GM21390 (cell line): ENCODE results near the gene KIF9.
"Not testable (repeated sequence)": the region's sequence is repeated elsewhere in the genome, so short reads cannot be mapped to it uniquely, and the experiment has no call there.

ENCODE experiments used
- ATAC-seq: cut with Tn5 transposase; IDR thresholded peaks from one replicate; pipeline ENCODE4 v1.9.1; 2021; ENCODE audit not compliant: unreplicated experiment

The KIF9 gene

GRCh38 chr3:47251689-47252088 is 30.9 kb downstream of the KIF9 start:
- ATAC-seq: no peak

DNA sequence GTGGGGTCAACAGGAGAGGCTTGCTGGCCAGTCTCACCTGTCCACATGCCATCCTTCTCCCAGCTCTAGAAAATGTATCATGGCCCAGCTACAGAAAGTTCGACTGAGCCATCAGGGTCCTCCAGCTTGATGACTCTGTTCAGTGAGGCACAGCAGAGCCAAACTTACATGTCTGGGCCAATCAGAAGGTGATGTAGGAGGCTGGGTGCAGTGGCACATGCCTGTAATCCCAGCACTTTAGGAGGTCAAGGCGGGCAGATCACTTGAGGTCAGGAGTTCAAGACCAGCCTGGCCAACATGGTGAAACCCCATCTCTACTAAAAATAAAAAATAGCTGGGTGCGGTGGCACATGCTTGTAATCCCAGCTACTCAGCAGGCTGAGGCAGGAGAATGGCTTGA is 31.5 kb downstream of the KIF9 start:
- ATAC-seq: not testable (repeated sequence)

GRCh38 chr3:47250309-47251060 is 32.1 kb downstream of the KIF9 start:
- ATAC-seq: no peak

DNA sequence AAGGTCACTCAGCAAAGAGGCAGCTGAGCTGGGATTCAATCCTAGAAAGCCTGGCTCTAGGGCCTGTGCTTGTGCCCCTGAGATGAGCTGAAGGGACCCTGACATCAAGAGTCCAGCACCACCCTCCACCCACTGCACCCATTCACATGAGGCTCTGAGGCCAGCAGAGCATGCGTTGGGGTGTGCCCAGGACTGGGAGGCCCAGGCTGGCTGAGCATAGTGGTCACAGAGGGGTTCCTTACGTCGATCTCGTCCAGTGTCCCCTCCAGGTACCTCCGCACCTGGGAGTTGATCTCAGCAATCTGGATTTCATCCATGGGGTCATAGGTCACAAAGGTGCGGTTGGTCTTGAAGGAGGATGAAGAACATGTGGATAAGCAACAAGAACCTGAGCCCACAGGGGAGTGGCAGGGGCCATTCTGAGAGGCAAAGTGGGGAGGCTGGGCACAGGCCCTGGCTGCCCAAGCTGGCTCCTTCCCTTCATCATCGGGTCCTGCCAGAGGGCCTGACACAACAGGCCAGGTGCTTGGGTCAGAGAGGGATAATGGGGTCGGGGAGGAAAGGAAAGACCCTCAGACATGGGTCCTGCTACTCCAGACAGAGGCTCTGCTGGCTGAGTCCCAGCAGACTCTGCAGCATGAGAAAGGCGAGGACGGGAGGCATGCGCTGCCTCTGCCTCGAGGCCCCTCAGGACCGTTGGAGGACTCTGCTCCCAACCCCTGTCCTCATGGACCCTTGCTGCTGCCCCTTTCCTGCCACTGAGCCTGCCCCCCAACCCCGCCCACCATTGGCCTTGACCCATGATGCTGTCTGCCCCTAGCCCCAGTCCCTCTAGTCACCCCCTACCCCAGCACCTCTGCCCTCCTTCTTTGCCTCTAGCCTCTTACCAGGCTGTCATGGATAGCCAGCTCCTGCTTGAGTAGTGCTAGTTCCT is 35.2 kb downstream of the KIF9 start:
- ATAC-seq: no peak

GRCh38 chr3:47245271-47245670 is 37.3 kb downstream of the KIF9 start:
- ATAC-seq: no peak

DNA sequence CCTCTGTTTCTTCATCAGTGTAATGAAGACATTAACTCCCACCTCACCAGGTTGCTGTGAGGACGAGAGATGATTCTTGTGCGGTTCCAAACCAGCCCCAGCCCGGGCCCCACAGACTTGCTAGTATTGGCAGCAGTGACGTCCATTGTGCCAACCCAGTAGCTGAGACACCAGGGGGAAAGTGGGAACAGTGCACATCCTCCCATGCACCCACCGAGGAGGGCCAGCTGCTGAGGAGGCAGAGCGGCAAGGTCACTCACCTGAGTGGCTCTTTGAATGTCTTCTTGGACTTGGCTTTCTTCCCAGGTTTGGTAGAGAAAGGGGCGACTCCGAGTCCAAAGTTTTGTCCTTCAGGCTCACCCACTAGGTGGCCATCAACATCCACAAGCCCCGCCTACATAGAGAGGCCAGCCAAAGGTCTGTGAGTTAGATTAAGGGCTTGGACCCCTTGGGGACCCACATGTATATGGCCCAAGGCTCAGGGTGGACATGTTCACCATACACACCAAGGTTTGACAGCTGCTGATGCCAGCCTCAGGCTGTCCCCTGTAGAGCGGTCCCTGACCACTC is 38.0 kb downstream of the KIF9 start:
- ATAC-seq: no peak

- ATAC-seq: no peak
Measured at GRCh38 chr3:47243419-47244147, 39.0 kb downstream of the KIF9 start.

DNA sequence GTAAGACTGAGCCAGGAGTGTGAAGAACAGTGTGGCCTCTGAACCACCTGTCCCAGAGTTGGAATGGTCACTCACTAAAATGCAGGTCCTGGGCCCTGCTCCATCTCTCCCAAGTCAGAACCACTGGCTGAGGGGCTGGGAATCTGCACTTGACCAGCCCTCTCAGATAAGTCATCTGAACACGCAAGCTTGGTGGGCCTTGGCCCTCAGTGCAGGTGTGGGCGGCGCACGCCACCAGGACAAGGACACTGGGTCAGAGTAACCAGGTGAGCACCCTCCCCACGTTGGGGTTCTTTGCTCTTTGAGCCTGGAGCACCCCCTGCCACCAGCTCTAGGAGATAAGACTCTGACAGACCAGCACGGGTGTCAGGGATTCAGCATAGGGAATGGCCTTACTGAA is 42.7 kb downstream of the KIF9 start:
- ATAC-seq: no peak

GRCh38 chr3:47238017-47238416 is 44.6 kb downstream of the KIF9 start:
- no peak for ATAC-seq

DNA sequence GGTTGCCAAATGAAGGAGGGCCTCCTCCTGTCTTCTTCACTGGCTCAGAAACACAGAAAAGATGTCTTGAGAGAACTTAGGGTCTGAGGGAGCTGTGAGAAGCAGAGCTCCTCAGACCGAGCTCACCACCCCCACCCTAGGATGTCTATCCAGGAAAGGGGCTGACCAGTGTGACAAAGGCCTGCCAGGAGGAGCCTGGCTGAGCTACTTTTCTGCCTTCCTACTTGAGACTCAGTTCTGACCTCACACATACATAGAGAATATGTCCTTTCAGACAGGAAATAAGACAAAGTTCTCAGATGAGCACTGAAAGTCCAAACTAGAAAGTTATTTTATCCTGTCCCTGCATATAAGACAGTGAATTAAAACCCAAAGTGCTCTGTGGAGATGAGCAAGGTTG is 54.5 kb downstream of the KIF9 start:
- ATAC-seq: peak; percentile 62

- ATAC-seq: peak; percentile 68
Measured at GRCh38 chr3:47227678-47228077, 54.9 kb downstream of the KIF9 start.

- peak; percentile 46 for ATAC-seq
Measured at GRCh38 chr3:47225310-47225906, 57.2 kb downstream of the KIF9 start.

- no peak for ATAC-seq
Measured at GRCh38 chr3:47223755-47224154, 58.8 kb downstream of the KIF9 start.

GRCh38 chr3:47221798-47222197 is 60.8 kb downstream of the KIF9 start:
- no peak for ATAC-seq

DNA sequence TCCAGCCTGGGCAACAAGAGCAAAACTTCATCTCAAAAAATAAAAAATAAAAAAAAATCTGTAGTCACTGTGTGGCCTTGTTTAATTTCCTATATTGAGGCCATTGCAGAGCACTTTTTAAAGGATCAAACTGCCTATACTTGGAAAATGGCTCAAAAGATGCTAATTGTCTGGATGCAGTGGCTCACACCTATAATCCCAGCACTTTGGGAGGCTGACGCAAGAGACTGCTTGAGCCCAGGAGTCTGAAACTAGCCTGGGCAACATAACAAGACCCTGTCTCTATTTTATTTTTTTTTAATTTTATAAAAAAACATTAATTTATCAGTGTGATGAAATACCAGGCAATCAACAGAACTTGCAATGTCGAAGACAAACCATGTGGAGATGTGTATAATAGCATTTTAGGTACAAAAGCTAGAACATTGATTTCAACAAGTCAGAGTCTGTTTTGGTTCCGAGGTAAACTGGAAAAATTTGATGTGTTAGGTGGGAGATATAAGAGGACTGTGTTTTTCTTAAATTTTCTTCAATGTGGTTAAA is 71.7 kb downstream of the KIF9 start:
- no peak for ATAC-seq

GRCh38 chr3:47206022-47206421 is 76.6 kb downstream of the KIF9 start:
- not testable (repeated sequence) for ATAC-seq

DNA sequence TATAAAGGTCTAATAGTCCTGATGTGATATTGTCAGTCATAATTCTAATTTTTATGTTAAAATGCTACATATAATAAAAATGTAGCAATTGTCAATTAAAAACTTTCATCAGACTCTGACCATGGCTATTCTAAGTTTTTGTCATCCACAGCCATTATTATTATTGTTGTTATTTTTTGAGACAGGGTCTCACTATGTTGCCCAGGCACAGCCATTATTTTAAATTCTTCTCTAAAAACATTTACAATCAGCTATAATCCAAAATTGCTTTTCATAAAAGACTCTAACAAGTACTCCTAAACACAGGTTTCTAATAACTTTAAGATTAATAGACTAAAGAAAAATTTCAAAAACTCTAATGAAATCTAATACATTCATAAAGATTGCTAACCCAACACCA is 77.7 kb downstream of the KIF9 start:
- no peak for ATAC-seq

DNA sequence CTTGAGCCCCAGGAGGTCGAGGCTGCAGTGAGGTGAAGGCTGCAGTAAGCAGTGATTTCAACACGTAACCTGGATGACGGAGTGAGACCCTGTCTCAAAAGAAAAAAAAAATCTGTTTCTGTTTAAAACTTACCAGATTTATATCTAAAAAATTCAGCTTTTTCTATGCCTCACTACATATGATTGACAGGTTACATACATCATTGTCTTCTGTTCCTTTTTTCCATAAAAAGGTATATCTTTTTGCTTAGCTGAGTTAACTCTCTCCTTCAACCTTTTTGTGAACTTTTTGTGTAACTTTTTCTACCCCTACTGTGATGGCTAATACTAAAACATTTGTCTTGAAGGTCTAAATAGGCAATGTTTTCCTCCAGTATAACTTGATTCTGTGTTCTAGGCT is 80.1 kb downstream of the KIF9 start:
- ATAC-seq: no peak

- ATAC-seq: no peak
Measured at GRCh38 chr3:47197287-47197686, 85.3 kb downstream of the KIF9 start.

- no peak for ATAC-seq
Measured at GRCh38 chr3:47194994-47195393, 87.6 kb downstream of the KIF9 start.
